T-cell (primary cell): ENCODE results near the gene TAF3. TPM values are rescaled to one million over a fixed set of nuclear protein-coding genes. Genes with fewer than 3 reads are reported as not detected.

ENCODE experiments used
- ATAC-seq, 4 experiments: fragments of 200-7000 bp in 3 of 4; fragments of 150-1000 bp in 1 of 4; cut with Tn5 transposase; replicated peaks in 1 of 4; 1 replicate in 3 of 4; 2 replicates in 1 of 4; pipeline ENCODE4 v1.10.0; 2021; ENCODE audit warnings: moderate library complexity in 3 of 4, mild to moderate bottlenecking in 2 of 4, moderate number of reproducible peaks in 1 of 4
- CTCF ChIA-PET, 2 donors: fragments of 300-600 bp; sonication (Branson Sonifier 250); formaldehyde crosslinking; loops; one replicate each; lab custom pipeline; 2022; ENCODE audit warnings: antibody characterized with exemption in 2 of 2; lab: Charles Lee
- POLR2A ChIA-PET, 2 donors: fragments of 300-600 bp; sonication (Branson Sonifier 250); formaldehyde crosslinking; loops; one replicate each; lab custom pipeline; 2022; ENCODE audit warnings: antibody characterized with exemption in 2 of 2; lab: Charles Lee
- DNase-seq, 35 experiments: peaks; one replicate each; pipeline versions ENCODE4 v3.0.0 to v3.0.0-alpha.2; 2013 to 2023
- H3K27ac ChIP-seq: one replicate; pipeline ENCODE4 v1.5.1; 2013; ENCODE audit warnings: low read length
- H3K27me3 ChIP-seq, 2 experiments: replicated peaks in 1 of 2; 1 replicate in 1 of 2; 2 replicates in 1 of 2; pipeline versions ENCODE4 v1.6.1 to v1.7.0; 2013; ENCODE audit warnings: low read length in 1 of 2, mixed read lengths in 1 of 2; ENCODE audit not compliant: control insufficient read depth in 2 of 2, insufficient read depth in 2 of 2; ENCODE audit errors: extremely low read depth in 1 of 2
- H3K36me3 ChIP-seq, 2 donors: 1 replicate in 1 of 2; 2 replicates in 1 of 2; pipeline versions ENCODE4 v1.6.1 to v1.7.0; 2013; ENCODE audit warnings: low read length in 1 of 2; ENCODE audit not compliant: control insufficient read depth in 2 of 2, insufficient read depth in 1 of 2; ENCODE audit errors: extremely low read depth in 1 of 2
- H3K4me1 ChIP-seq, 2 experiments: 1 replicate in 1 of 2; 2 replicates in 1 of 2; pipeline versions ENCODE4 v1.6.1 to v1.7.0; 2013; ENCODE audit warnings: low read length in 2 of 2, mixed read lengths in 1 of 2; ENCODE audit not compliant: insufficient read depth in 2 of 2, control insufficient read depth in 1 of 2; ENCODE audit errors: extremely low read depth in 1 of 2
- H3K4me3 ChIP-seq, 2 donors: 1 replicate in 1 of 2; 2 replicates in 1 of 2; pipeline versions ENCODE4 v1.5.1 to v1.7.0; 2013; ENCODE audit warnings: mild to moderate bottlenecking in 2 of 2, low read length in 1 of 2, moderate library complexity in 1 of 2; ENCODE audit not compliant: control insufficient read depth in 1 of 2; ENCODE audit errors: extremely low read depth in 1 of 2
- H3K9me3 ChIP-seq: 2 replicates; pipeline ENCODE4 v1.7.0; 2013
- H3K27ac Mint-ChIP-seq, 2 donors: one replicate each; pipeline ENCODE4 v1.8.0; 2020 to 2021; ENCODE audit warnings: mild to moderate bottlenecking in 2 of 2, mixed read lengths in 2 of 2
- H3K27me3 Mint-ChIP-seq, 2 donors: one replicate each; pipeline ENCODE4 v1.8.0; 2021 to 2022; ENCODE audit warnings: mixed read lengths in 2 of 2
- H3K36me3 Mint-ChIP-seq: one replicate; pipeline ENCODE4 v1.8.0; 2021; ENCODE audit warnings: mixed read lengths
- H3K4me1 Mint-ChIP-seq, 3 donors: one replicate each; pipeline ENCODE4 v1.8.0; 2020 to 2022; ENCODE audit warnings: mixed read lengths in 3 of 3, mild to moderate bottlenecking in 1 of 3
- H3K4me3 Mint-ChIP-seq, 3 donors: one replicate each; pipeline ENCODE4 v1.8.0; 2020 to 2022; ENCODE audit warnings: mild to moderate bottlenecking in 3 of 3, mixed read lengths in 3 of 3, moderate library complexity in 3 of 3
- H3K9me3 Mint-ChIP-seq, 3 donors: one replicate each; pipeline ENCODE4 v1.8.0; 2020 to 2022; ENCODE audit warnings: mixed read lengths in 3 of 3
- WGBS: methylation state at CpG from one replicate; pipeline ENCODE4 v1.1.5; 2013; ENCODE audit warnings: missing lambda C conversion rate; ENCODE audit not compliant: insufficient coverage; 5-methylcytosine and 5-hydroxymethylcytosine counted together
- total RNA-seq, 35 experiments: library from RNA in 6 of 35; stranded (reverse) in 6 of 35; fragments of 120-200 nt in 1 of 35; gene quantifications; one replicate each; pipeline versions ENCODE4 v1.2.1 to v1.2.4 and lab custom pipeline; 2013 to 2026

The TAF3 gene
- total RNA-seq, 5 donors from 2014 or later (not counting 1 experiment from before 2014, with no cell fraction given), result 18.2 to 21.8 (median 20.0) TPM

DNA sequence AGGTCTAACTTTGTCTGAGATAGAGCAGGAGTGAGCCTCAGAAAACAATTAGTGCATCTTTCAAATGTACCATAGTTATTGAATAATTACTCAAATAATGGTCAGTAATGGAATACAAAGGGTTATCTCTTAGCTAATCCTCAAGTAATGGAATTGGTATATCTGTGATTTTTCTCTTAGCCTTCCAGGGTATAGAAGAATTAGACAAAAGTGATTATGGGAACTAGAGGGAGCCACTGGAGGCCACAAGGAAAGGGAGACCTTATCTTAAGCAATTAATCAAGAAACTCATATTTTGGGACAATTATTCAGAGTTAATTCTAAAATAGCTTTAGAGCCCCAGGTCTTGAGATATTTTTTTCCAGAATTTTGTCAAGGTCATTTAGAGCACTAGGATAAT lies 126.2 kb downstream of the TAF3 start:
- H3K36me3 ChIP-seq, result peaks cover 0 to 11% of the 10 kb centered on the region in 2 donors
- Mint-ChIP-seq H3K9me3 (peaks cover 0 to 4% (median 0%) of the 10 kb centered on the region in 3 donors), H3K36me3 (peaks cover 43% of the 10 kb centered on the region), H3K4me1 (peaks cover 54 to 55% (median 54%) of the 10 kb centered on the region in 3 donors), H3K4me3 (no peak overlapping the region), H3K27ac (no peak overlapping the region), H3K27me3 (no peaks in the 10 kb centered on the region)
- H3K27me3 ChIP-seq, result no peaks in the 10 kb centered on the region
- no peak overlapping the region for H3K4me3 ChIP-seq
- DNase-seq, result no peak
- peaks cover 2% of the 10 kb centered on the region for H3K9me3 ChIP-seq
- no peak overlapping the region for H3K27ac ChIP-seq
- peaks cover 0 to 3% of the 10 kb centered on the region in 2 experiments for H3K4me1 ChIP-seq
- no peak for ATAC-seq
- ChIA-PET CTCF (no interaction called here), POLR2A (no interaction called here)

DNA sequence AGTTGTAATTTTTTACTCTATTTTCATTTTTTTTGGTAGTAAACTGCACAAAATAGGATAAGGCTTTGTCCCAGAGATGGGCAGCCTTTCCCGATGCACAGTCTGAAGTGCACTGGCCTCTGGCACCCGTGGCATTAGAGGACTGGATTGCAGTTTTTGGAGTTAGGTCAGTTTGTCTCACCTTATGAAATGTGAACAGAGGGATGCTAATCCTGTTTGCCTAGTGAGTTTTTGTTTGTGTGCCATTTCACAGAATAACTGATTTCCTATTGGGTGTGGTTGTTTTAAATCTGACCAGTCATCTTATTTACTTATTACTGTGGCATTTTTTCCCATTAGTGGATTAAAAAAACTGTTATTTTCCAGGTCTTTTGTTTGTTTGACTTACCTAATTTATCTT lies 126.7 kb downstream of the TAF3 start:
- H3K4me1 ChIP-seq, result peaks cover 0 to 3% of the 10 kb centered on the region in 2 experiments
- no peaks in the 10 kb centered on the region for H3K27me3 Mint-ChIP-seq
- no peak overlapping the region for H3K27ac ChIP-seq
- no peaks in the 10 kb centered on the region for H3K9me3 ChIP-seq
- H3K36me3 Mint-ChIP-seq, result peaks cover 39% of the 10 kb centered on the region
- H3K27me3 ChIP-seq, result no peaks in the 10 kb centered on the region
- 100% methylated on average over 2 of the region's 2 CpGs for WGBS
- ChIA-PET CTCF (no interaction called here), POLR2A (no interaction called here)
- H3K9me3 Mint-ChIP-seq, result no peaks in the 10 kb centered on the region
- H3K4me1 Mint-ChIP-seq, result peaks cover 55 to 60% (median 58%) of the 10 kb centered on the region in 3 donors
- ATAC-seq (no peak), DNase-seq (no peak)
- H3K27ac Mint-ChIP-seq, result no peak overlapping the region
- H3K4me3 Mint-ChIP-seq, result no peak overlapping the region
- H3K4me3 ChIP-seq, result no peak overlapping the region
- peaks cover 0 to 11% of the 10 kb centered on the region in 2 donors for H3K36me3 ChIP-seq

DNA sequence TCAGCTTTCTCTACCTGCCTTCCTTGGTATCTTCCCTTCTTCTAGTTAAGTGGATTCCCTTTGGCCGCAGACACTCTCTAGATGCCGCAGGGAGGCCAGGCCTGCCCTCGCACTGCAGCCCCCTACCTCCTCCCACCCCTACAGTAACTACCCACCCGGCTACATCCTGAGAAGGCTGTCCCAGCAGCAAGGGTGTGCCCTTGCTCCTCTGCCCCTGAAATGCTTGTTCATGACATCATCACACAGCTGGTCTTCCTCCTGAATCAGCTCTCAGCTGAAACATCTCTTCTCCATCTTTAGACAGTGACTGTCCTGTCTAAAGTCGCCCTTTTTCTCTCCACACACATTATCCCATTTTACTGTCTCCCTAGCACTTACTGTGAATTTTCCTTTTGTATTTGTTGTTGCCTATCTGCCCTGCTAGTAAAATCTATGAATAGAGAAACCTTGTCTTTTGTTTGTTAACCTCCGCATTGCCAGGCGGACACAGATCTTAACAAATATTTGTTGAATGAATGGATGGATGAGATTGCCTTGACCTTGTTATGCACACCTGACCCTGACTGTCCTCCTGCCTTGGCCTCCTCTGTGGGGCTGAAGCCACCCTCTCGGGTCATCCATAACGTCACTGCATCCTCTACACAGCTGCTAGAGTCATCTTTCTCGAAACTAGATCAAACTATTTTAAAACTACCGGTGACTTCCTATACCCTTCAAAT lies 127.3 kb downstream of the TAF3 start:
- Histone ChIP-seq H3K4me3 (no peak overlapping the region), H3K27ac (no peak overlapping the region), H3K9me3 (no peaks in the 10 kb centered on the region), H3K36me3 (peaks cover 0 to 11% of the 10 kb centered on the region in 2 donors), H3K4me1 (peaks cover 0 to 3% of the 10 kb centered on the region in 2 experiments), H3K27me3 (no peaks in the 10 kb centered on the region)
- CTCF ChIA-PET, result no interaction called here
- POLR2A ChIA-PET, result no interaction called here
- Mint-ChIP-seq H3K36me3 (peaks cover 39% of the 10 kb centered on the region), H3K27ac (no peak overlapping the region), H3K4me1 (peaks cover 55 to 61% (median 59%) of the 10 kb centered on the region in 3 donors), H3K9me3 (no peaks in the 10 kb centered on the region), H3K4me3 (no peak overlapping the region), H3K27me3 (no peaks in the 10 kb centered on the region)
- no peak for DNase-seq
- ATAC-seq, result no peak
- 96% methylated on average over 10 of the region's 11 CpGs for WGBS

DNA sequence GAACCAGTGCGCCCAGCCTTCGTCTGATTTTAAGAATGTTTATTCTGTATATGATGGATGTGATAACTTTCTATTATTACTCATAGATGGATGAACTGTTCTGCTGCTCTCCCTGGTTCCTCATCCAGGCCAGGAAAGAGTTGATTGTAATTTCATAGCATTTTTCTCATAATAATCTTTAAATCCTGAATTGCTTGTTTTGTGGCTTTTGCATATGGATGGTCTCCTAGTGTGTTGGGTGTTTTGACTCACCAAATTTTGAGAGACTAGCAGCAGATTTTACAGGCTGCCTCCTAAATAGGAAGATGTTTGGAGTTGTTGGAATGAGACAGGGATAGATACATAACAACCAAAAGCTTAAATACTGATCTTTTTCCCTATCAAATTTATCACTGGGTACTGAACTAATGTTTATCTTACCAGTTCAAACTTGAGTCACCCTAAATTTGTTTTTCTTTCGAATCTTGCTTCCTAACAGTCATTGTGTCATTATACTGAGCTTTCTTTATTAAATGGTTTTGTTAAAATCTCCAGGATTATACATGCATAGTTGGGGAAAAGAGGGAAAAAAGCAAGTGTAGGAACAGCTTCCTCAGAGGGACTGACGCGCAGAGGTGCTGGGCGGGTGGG lies 130.2 kb downstream of the TAF3 start:
- no peak overlapping the region for H3K4me3 Mint-ChIP-seq
- CTCF ChIA-PET, result no interaction called here
- H3K27me3 ChIP-seq, result no peaks in the 10 kb centered on the region

DNA sequence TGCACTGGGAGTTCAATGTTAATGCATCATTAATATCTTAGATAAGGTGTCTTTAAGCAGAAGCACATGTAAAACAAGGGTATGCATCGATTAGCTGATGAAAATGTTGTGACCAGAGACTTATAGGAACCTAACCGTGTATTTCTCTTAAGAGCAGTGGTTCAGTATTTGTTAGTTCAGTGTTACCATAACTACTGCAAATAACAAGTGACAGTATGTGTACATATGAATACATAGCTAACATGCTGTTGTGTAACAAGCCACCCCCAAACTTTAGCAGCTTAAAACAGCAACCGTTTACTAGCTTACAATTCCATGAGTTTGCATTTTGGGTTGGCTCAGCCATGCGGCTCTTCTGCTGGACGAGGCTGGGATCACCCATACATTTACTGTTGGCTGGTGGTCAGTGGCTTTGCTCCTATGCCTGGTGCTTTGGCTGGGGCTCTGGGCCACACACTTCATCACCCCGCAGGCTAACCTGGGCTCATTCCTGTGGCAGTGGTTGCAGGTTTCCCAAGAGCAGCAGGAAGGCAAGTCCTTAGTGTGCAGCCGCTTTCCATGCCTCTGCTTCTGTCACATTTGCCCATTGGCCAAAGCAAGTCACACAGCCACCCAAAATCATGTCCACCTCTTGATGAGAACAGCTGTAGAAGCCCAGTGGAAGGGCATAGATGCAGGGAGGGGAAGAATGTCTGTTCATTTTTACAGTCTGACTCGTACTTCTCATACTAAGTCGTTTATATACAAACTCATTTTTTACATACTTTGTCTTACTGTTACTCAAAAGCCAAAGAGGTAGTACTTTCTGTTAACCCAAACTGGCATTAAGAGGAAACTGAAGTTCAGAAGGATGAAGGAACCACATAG lies 132.9 kb downstream of the TAF3 start:
- DNase-seq (no peak), ATAC-seq (no peak)
- H3K27me3 Mint-ChIP-seq, result no peaks in the 10 kb centered on the region
- CTCF ChIA-PET, result no interaction called here
- peaks cover 39 to 52% (median 46%) of the 10 kb centered on the region in 3 donors for H3K4me1 Mint-ChIP-seq
- peaks cover 18% of the 10 kb centered on the region for H3K36me3 Mint-ChIP-seq
- no peak overlapping the region for H3K27ac ChIP-seq
- H3K27ac Mint-ChIP-seq, result no peak overlapping the region
- H3K4me3 ChIP-seq, result no peak overlapping the region
- H3K4me3 Mint-ChIP-seq, result no peak overlapping the region
- peaks cover 0 to 7% of the 10 kb centered on the region in 2 donors for H3K36me3 ChIP-seq
- H3K9me3 ChIP-seq, result no peaks in the 10 kb centered on the region
- 100% methylated on average over 4 of the region's 9 CpGs for WGBS
- H3K4me1 ChIP-seq, result peaks cover 0 to 3% of the 10 kb centered on the region in 2 experiments
- H3K27me3 ChIP-seq, result no peaks in the 10 kb centered on the region
- POLR2A ChIA-PET, result interaction anchor here in 1 of 2 donors (0.6 kb wide), 1 partner anchor 106 kb away, joined by 3 read pairs; no protein-coding TSS in a partner anchor
- H3K9me3 Mint-ChIP-seq, result no peaks in the 10 kb centered on the region

More for the DNA sequence above, 130.2 kb downstream of the TAF3 start:
- DNase-seq (no peak), ATAC-seq (no peak)
- Histone ChIP-seq H3K9me3 (no peaks in the 10 kb centered on the region), H3K36me3 (peaks cover 0 to 7% of the 10 kb centered on the region in 2 donors), H3K4me1 (peaks cover 0 to 3% of the 10 kb centered on the region in 2 experiments), H3K4me3 (no peak overlapping the region), H3K27ac (no peak overlapping the region)
- H3K36me3 Mint-ChIP-seq, result peaks cover 27% of the 10 kb centered on the region
- H3K27ac Mint-ChIP-seq, result no peak overlapping the region
- peaks cover 55 to 60% (median 56%) of the 10 kb centered on the region in 3 donors for H3K4me1 Mint-ChIP-seq
- H3K27me3 Mint-ChIP-seq, result no peaks in the 10 kb centered on the region
- POLR2A ChIA-PET, result no interaction called here
- WGBS, result 100% methylated on average over 2 of the region's 6 CpGs
- no peaks in the 10 kb centered on the region for H3K9me3 Mint-ChIP-seq

DNA sequence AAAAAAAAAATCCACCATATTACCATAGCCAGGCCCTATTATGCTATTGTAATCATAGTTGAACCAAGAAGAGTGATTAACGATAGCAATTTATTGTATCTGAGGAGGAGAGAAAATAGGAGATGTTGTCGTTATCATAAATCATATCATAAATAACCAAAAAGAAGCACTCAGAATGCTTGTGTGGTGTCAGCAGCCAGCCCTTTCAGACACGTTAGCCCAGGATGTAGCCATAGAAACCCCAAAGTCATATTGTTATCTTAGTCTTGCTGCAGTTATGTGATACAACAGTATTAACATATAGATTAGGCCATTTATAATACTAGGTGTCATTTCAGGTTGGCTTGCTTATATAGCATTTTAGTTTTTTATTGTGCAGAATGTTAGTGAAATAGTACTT lies 134.0 kb downstream of the TAF3 start:
- no peak overlapping the region for H3K4me3 Mint-ChIP-seq
- DNase-seq, result no peak
- peaks cover 0 to 7% of the 10 kb centered on the region in 2 donors for H3K36me3 ChIP-seq
- WGBS, result no CpG with 5 or more reads among the region's 3 CpGs
- CTCF ChIA-PET, result no interaction called here
- no peaks in the 10 kb centered on the region for H3K9me3 ChIP-seq
- H3K4me1 ChIP-seq, result peaks cover 0 to 3% of the 10 kb centered on the region in 2 experiments
- peaks cover 43 to 53% (median 48%) of the 10 kb centered on the region in 3 donors for H3K4me1 Mint-ChIP-seq
- H3K27ac Mint-ChIP-seq, result no peak overlapping the region
- POLR2A ChIA-PET, result no interaction called here
- H3K9me3 Mint-ChIP-seq, result no peaks in the 10 kb centered on the region
- no peak overlapping the region for H3K27ac ChIP-seq
- H3K4me3 ChIP-seq, result no peak overlapping the region
- no peaks in the 10 kb centered on the region for H3K27me3 Mint-ChIP-seq
- H3K36me3 Mint-ChIP-seq, result peaks cover 14% of the 10 kb centered on the region
- ATAC-seq, result no peak
- no peaks in the 10 kb centered on the region for H3K27me3 ChIP-seq
